Psoas muscle (tissue), 8 donors: ENCODE results near the gene DNAJC2. TPM values are rescaled to one million over a fixed set of nuclear protein-coding genes. Genes with fewer than 3 reads are reported as not detected.

Source experiments
- ATAC-seq, 4 donors: fragments of 200-7000 bp; cut with Tn5 transposase; one replicate each; pipeline ENCODE4 v1.9.1; 2020; ENCODE audit warnings: moderate library complexity in 3 of 4, mild to moderate bottlenecking in 2 of 4
- DNase-seq, 2 donors: peaks; one replicate each; pipeline ENCODE4 v3.0.0-alpha.2; 2020
- H3K27ac ChIP-seq: fragments of 200-600 bp; one replicate; pipeline ENCODE4 v1.8.0; 2022
- H3K27me3 ChIP-seq, 3 donors: fragments of 200-600 bp in 1 of 3; one replicate each; pipeline versions ENCODE4 v1.6.1 to v1.8.0; 2013 to 2022; ENCODE audit warnings: low read length in 2 of 3, mild to moderate bottlenecking in 2 of 3, moderate library complexity in 1 of 3; ENCODE audit not compliant: insufficient read depth in 3 of 3
- H3K36me3 ChIP-seq, 2 donors: fragments of 200-600 bp in 1 of 2; one replicate each; pipeline versions ENCODE4 v1.6.1 to v1.8.0; 2013 to 2022; ENCODE audit warnings: low read depth in 1 of 2, mild to moderate bottlenecking in 1 of 2, moderate library complexity in 1 of 2; ENCODE audit not compliant: insufficient read depth in 1 of 2
- H3K4me1 ChIP-seq: fragments of 200-600 bp; one replicate; pipeline ENCODE4 v1.8.0; 2022
- H3K4me3 ChIP-seq: fragments of 200-600 bp; one replicate; pipeline ENCODE4 v1.8.0; 2022; ENCODE audit warnings: mild to moderate bottlenecking
- H3K9me3 ChIP-seq: fragments of 200-600 bp; one replicate; pipeline ENCODE4 v1.8.0; 2022
- CTCF ChIP-seq: fragments of 200-600 bp; IDR thresholded peaks from one replicate; pipeline ENCODE4 v1.8.0; 2022; ENCODE audit warnings: antibody characterized with exemption
- WGBS, 3 donors: extraction: QIAGEN DNeasy Blood & Tissue Kit; methylation state at CpG; one replicate each; pipeline versions ENCODE4 v1.1.6 to v1.1.7; 2013; 5-methylcytosine and 5-hydroxymethylcytosine counted together
- intact Hi-C, 2 donors: fragments of 100-400 bp; cut with DNase I; formaldehyde crosslinking; loops; one replicate each; pipeline versions ENCODE4 v1.11.0 to v1.14.2; 2022
- polyA plus RNA-seq, 3 donors: library from polyadenylated mRNA; stranded (reverse); fragments of 200-250 nt; gene quantifications; one replicate each; pipeline ENCODE4 v1.2.3, GENCODE V29; 2013
- total RNA-seq, 4 donors: library from RNA; stranded (reverse); fragmentation: NEBNext Ultra II Directional in 2 of 4; extraction: Animal tissue kit (Norgen Biotek cat#: 25700) in 2 of 4; gene quantifications; one replicate each; pipeline versions ENCODE4 v1.2.1 to v1.2.4, GENCODE V29; 2021 to 2023
- donor health status: healthy with polysubstance abuse.
- donor health status: DM: no; HTN: no; CAD: no; lungs with moderate emphysema.
- donor health status: Bipolar disorder and iron deficiency.
- donor health status: healthy.
- donor health status: DM: yes; HTN: yes; CAD: no.
- donor health status: DM: no; HTN: no; CAD: no.
- donor health status: DM: no; HTN: no; CAD: no.
- donor health status: DM: yes; HTN: yes; CAD: no.

DNAJC2 gene
- total and polyA plus RNA-seq, 7 donors: 19.8 to 115 (median 33.3) TPM

DNA sequence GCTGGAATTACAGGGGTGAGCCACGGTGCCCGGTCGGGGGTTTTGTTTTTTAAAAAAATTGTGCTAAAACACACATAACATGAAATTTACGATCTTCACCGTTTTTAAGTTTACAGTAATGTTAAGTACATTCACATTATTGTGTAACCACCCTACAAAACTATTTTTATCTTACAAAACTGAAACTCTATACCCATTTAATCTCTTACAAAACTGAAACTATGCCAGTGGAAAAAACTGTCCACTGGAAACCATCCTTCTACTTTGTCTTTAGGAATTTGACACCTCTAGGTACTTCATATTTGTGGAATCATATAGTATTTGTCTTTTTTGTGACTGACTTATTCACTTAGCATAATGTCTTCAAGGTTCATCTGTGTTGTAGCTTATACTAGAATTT lies 1.8 kb upstream of the DNAJC2 start:
- peaks cover 48% of the 10 kb centered on the region for H3K4me1 ChIP-seq

GRCh38 chr7:103343758-103344452 lies 662 bp downstream of the DNAJC2 start:
- H3K27me3 ChIP-seq: no peaks in the 10 kb centered on the region
- H3K4me1 ChIP-seq: peaks cover 24% of the 10 kb centered on the region
- no peaks in the 10 kb centered on the region for H3K9me3 ChIP-seq
- peak overlapping the region; percentile 77 for H3K4me3 ChIP-seq
- peak overlapping the region; percentile 86 for H3K27ac ChIP-seq
- H3K36me3 ChIP-seq: peaks cover 0 to 34% of the 10 kb centered on the region in 2 donors
- intact Hi-C loops: loop anchor here in 1 of 2 donors (2.0 kb wide), 1 partner anchor 47 kb away; the partner anchor contains the start of gene PMPCB
- 0 to 1% (median 1%) methylated on average over 26 of the region's 26 CpGs for WGBS, 3 donors
- DNase-seq (peak in 1 of 2 donors; percentile 17), ATAC-seq (peak; percentile 5 to 29 (median 13))
- no peak for TF ChIP-seq CTCF

More for the DNA sequence above, 1.8 kb upstream of the DNAJC2 start:
- TF ChIP-seq CTCF: no peak
- DNase-seq: no peak
- H3K9me3 ChIP-seq: no peaks in the 10 kb centered on the region
- H3K36me3 ChIP-seq: peaks cover 0 to 17% of the 10 kb centered on the region in 2 donors
- 78 to 82% (median 79%) methylated on average over 5 of the region's 5 CpGs for whole genome bisulfite sequencing, 3 donors
- no peak overlapping the region for H3K27ac ChIP-seq
- no peak for ATAC-seq
- intact Hi-C loops: loop anchor here in 1 of 2 donors (5.0 kb wide), 1 partner anchor 49 kb away; the partner anchor contains the start of gene PMPCB
- H3K27me3 ChIP-seq: no peaks in the 10 kb centered on the region
- H3K4me3 ChIP-seq: no peak overlapping the region

DNA sequence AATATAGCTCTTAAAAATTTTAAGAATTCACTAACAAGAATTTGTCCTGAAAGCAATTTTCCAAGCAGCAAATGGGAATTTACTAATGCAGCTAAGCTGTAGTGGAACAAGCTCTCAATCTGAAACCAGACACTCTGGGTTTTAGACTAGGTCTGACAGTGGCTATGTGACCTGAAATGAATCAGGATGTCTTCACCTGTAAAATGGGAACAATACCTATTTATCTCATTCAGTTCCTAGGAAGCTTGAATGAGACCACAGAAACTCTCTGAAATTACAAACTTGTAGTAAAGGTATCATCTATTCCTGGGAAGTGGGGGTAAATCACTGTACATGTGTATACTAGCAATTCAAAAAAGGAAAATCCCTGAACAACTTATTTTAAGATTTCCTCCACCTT lies 1.2 kb downstream of the DNAJC2 start:
- peaks cover 21% of the 10 kb centered on the region for H3K4me1 ChIP-seq
- ATAC-seq (no peak), DNase-seq (no peak)
- peaks cover 0 to 40% of the 10 kb centered on the region in 2 donors for H3K36me3 ChIP-seq
- peak overlapping the region; percentile 86 for H3K27ac ChIP-seq
- H3K9me3 ChIP-seq: no peaks in the 10 kb centered on the region
- no peaks in the 10 kb centered on the region for H3K27me3 ChIP-seq
- no peak for TF ChIP-seq CTCF
- intact Hi-C loops: no loop called here
- peak overlapping the region; percentile 77 for H3K4me3 ChIP-seq

DNA sequence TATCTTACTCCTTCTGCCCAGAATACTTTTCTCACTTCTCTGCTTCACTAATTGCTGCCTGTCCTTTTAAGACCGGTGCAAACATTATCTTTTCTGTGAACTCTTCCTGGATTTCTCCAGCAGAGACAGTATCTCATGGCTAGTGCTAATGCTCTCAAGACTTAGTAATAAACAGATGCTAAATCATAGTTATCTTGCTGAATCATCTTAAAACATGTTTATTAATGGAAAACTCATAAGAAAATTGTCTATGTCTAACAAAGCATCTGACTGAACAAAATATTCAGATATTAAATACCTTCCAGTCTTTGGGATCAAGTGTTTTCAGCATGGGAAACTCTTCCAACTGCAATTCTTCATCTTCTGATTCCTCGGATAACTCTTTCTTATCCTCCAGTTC lies 3.1 kb downstream of the DNAJC2 start:
- H3K36me3 ChIP-seq: peaks cover 5 to 58% of the 10 kb centered on the region in 2 donors
- ATAC-seq (no peak), DNase-seq (no peak)
- H3K9me3 ChIP-seq: no peaks in the 10 kb centered on the region
- no peak for TF ChIP-seq CTCF
- WGBS, 3 donors: 86 to 89% (median 86%) methylated on average over 2 of the region's 2 CpGs
- H3K4me1 ChIP-seq: peaks cover 15% of the 10 kb centered on the region
- H3K4me3 ChIP-seq: no peak overlapping the region
- no peak overlapping the region for H3K27ac ChIP-seq
- H3K27me3 ChIP-seq: no peaks in the 10 kb centered on the region
- intact Hi-C loops: no loop called here
